Stimulated activated CD8-positive, alpha-beta memory T cell treated with anti-CD3 and anti-CD28 coated beads, Interleukin-15, amount 100 ng/mL, for 48 hours (primary cell): ENCODE data around the gene SRRM4.
"Not testable (repeated sequence)": the region's sequence is repeated elsewhere in the genome, so short reads cannot be mapped to it uniquely, and the experiment has no call there.

Experiments used
- DNase-seq, 2 donors: peaks; one replicate each; pipeline ENCODE4 v3.0.0-alpha.2; 2020; ENCODE audit warnings: low read depth in 2 of 2

Gene SRRM4

DNA sequence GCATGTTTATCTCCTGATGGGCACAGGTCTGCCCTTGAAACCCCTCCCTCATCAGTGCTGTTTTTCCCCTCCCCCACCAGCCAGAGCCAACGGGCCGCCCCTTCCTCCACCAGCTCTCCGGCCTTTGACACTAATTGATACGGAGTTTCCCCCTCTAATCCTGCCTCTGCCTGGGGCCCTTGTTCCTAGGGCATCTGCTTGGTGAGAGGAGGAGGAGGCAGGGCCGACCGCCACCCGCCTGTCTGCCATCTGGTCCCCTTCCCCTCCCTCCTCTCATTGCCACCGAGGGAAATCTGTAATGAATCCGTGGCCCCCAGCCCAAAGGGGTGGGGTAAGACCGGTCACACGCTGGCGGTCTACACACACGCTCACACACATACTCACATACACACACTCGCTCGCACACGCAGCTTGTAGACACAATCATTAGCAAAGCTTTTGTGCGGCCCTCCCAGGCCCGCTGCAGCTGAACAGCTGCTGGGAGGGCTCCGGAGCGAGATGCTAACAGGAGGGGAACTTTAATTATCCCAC lies 27.4 kb downstream of the SRRM4 start:
- no peak for DNase-seq

DNA sequence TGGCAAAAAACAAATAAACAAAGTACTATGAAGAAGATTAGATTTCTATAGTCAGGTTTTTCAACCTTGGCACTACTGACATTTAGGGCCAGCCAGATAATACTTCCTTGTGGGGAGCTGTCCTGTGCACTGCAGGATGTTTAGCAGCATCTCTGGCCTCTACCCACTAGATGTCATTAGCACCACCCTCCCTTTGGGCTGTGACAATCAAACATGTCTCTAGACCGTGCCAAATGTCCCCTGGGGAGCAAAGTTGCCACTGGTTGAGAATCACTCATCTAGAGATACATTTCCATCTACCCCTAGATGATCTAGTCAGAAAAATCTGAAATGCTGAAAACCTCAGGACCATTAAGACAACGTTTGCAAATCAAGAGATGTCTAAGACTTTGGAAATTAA lies 29.9 kb downstream of the SRRM4 start:
- DNase-seq = no peak

DNA sequence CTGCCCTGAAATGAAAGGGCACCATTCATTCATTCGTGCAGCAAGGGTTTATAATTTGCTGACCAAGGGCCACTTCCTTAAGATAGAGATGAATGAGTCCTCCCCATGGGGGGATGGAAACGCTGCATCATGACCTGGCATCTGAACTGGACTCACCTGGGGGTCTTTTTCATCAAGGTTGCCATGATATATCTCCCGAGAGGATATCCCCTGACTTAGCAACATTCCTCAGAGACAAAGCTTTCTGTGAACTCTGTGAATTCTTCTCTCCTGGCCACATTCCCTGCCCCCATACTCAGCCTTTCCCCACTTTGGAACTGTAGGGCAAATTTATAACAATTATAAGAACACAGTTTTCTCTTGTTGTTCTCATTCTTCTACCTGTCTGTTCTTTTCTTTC lies 30.8 kb downstream of the SRRM4 start:
- no peak for DNase-seq

DNA sequence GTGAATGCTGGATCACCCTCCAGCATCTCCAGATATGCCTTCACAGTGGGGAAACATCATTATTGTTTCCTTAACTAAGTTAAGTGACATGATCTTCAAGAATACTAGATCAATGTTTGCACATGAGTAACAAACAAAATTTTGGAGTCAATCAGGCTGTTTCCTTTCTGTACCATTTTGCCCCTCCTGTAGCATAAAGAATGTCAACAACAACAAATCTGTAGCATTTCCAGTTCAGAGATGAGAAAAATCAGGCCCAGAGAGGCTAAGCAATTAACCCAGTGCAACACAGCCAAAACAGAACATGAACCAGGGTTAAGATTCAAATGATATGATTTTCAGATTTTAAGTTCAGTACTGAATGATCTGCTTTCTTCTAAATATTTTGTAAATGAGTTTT lies 31.7 kb downstream of the SRRM4 start:
- DNase-seq = no peak

DNA sequence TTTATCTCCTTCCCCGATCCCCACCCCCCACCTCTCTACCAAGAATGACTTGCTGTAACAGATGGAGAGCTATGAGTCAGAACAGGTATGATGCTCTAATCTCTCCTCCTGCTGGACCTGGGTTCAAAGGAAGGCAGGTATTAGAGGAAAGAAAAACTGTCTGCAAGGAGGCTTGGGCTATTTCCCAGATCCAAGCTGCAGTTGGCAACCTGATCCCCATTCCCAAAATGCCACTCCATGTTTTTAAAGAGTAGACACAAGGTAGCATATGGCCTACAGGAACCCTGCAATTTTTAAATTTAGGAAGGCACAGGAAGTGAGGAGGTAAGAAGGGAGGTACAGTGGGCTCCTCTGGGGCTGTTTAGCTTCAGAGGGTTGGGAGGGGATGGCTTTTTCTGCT lies 33.0 kb downstream of the SRRM4 start:
- DNase-seq = no peak

DNA sequence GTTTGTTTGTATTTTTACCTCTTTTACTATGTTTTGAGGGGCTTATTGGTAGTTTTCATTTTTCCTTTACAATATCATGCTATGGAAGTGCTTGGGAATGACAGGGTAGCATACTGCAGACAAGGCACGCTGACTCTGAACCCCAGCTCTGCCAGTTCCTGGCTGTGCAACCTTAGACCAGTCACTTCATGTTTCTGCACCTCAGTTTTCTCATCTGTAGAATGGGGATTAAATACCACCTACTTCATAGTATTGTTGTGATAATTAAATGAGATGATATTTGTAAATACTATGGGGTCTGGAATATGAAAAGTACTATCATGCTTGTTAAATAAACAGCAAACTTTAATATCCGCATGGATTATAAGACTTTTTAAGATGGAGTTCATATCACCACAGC lies 35.4 kb downstream of the SRRM4 start:
- no peak for DNase-seq

DNA sequence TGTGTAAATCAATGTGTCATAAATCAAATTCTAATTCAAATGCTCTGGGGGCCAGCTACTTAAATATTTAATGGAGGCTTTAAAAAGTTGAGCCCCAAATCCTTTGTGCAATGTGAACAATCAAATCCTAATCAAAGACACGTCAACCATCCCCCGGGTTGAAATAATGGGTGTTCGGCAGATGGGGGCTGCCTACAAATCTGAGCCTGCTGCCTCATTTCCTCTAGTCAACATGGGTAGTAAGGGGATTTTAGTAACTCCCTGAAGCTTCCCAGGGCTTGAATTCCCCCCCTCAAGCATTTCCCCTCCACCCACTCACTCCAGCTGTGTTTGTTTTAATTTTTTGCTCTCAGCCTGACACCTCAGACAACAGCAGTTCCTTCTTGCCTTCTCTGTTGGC lies 37.8 kb downstream of the SRRM4 start:
- no peak for DNase-seq

DNA sequence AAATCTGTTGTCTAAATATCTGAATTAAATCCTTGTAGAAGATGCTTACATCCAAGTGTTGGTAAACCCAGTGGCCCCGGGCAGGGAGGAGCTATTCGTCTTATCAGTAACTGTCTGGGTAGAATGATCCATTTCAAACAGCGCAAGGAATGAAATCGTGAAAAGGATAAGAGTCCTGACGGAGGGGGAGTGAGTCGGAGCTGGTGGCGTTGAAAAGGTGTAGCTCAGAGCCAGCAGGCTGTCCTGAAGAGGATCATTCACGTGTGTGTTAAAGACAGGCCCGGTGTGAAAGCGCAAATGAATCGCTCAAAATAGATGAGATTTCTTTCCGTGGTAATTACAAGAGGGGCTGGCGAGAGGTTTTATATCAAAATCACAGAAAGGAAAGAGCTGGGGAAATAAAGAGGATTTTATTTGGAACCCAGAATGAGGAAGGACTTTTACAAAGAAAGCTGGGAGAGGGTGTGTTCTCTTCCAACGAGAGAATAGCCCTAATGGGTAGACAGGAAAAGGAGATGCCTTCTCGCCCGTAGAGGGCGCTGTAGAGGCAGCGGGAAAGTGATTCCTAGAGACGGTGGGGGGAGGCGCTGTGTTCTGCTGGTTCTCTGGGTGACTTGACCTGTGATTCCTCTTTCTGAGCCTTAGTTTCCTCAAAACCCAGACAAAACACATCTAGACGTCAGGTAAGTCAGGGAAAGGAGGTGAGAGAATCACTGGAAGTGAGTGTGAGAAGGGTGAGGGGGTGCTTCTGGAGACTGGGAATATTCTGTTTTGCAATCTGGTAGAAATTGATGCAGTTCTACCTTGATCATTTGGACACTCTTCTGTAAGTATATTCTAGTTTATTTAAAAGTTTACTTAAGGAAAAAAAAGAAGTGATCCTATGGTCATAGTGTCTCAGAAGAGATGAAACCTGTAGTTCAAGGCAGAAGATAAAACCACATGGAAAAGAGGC lies 39.3 kb downstream of the SRRM4 start:
- no peak for DNase-seq

DNA sequence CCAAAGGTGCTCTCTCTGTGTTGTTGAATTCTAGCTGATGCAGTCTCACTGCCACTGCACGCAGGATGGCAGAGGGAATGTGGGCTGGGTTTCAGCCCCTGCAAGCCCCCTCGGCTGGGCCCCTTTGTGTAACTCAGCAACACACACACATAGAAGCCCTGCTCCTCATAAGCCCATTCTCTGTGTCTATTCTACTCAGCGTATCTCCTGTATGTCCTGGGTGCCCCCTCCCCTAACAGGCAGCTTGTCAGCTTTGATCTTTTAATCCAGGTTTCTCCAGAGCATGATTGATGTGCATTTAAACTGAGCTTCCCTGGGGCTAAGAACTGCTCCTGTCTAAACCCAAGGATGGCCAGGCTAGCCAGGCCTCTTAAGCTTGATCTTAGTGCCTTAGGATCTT lies 43.0 kb downstream of the SRRM4 start:
- no peak for DNase-seq

DNA sequence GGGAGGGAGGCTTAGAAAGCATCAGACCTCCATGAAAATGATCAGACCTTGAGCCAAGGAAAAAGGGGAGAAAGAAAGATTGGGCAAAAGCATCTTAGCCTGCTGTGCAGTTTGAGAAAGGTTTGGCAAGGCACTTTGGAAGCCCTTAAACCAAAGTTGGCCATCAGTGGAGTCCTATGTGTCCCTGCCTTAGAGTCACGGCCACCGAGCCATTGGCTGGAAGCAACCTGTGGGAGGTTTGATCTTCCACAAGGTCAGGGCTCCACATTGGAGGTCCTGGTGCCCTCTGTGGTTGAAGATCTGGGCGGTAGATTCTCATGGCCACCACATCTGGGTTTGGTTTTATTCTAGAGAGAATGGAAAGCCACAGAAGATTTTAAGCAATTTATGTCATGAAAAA lies 44.4 kb downstream of the SRRM4 start:
- no peak for DNase-seq

DNA sequence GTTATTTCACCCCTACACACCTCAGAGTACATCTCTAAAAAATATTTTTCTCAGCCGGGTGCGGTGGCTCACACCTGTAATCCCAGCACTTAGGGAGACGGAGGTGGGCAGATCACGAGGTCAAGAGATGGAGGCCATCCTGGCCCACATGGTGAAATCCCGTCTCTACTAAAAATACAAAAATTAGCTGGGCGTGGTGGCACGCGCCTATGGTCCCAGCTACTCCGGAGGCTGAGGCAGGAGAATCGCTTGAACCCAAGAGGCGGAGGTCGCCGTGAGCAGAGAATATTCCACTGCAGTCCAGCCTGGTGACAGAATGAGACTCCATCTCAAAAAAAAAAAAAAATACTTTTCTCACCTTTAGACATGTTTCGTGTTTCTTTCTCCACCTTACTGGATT lies 52.0 kb downstream of the SRRM4 start:
- DNase-seq = not testable (repeated sequence)

DNA sequence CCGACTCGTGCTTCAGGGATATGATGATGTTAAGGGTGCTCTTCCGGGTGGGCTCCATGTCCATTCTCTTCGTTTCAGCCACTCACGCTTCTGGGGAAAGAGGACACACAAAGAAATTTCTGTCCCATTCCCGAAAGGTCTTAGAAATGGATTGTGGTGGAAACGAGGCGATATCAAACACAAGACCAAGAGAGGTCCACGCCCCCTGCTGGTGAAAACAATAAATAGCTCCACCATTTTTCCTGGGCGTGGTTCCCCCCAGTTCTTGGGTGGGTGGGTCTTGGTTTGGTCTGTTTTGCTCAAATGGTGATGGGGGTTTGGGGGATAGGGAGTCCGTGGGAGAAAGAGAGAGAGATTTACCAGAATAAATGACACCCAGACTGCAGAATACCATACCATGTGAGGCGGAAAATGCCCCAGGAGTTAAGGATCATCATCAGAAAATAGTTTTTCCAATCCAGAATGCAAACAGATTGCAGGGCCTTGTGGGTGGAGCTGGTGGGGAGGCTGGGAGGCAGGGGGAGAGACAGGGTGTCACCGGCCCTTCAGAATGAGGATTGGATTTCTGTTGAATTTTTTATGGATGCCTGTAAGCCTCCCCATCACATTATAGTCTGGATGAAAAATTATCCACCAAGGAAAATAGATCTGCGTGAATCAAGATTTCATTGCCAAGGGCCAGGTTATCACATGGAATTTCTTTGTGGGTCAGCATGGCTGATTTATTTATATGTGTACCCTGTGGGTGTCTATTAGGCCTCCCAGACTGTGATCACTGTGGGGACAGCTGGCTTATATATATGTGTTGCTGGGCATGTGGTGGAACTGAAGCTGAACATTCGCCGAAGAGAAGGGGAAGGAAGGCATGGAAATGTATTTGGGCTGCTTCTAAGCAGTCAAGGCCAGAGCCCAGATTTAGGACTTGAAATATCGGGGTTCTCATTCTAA lies 55.8 kb downstream of the SRRM4 start:
- no peak for DNase-seq

DNA sequence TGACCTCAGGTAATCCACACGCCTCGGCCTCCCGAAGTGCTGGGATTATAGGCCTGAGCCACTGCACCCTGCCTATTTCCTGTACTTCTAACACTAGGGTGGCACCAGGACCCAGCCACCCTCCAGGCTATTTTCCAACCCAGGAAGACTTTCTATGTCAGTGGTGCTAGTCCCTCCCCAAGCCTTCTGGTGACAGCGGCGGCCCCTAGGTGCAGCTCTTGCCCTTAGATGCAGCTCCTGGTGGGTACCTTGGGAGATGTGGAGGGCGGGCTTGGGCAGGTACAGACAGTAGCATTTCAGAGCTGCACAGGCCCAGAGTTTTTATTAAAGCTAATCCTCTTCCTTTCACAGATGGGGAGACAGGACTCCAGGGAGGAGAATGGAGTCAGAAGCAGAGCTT lies 62.8 kb downstream of the SRRM4 start:
- DNase-seq = no peak

DNA sequence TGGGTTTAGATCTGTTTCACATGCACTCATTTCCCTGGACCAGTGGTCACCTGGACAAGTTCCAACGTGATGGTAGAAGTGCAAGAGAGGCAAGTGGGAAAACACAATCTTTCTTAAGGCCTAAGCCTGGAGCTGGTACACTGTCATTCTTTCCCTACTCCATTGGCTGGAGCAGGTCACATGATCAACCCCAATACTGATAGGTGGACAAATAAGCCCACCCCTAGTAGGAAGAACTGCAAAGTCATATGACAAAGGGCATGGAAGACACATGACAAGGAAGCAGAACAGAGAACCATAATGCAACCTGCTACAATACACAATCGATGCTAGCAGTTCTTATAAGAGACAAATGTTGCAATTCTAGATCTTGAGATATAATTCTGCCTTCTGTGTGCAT lies 66.3 kb downstream of the SRRM4 start:
- no peak for DNase-seq

DNA sequence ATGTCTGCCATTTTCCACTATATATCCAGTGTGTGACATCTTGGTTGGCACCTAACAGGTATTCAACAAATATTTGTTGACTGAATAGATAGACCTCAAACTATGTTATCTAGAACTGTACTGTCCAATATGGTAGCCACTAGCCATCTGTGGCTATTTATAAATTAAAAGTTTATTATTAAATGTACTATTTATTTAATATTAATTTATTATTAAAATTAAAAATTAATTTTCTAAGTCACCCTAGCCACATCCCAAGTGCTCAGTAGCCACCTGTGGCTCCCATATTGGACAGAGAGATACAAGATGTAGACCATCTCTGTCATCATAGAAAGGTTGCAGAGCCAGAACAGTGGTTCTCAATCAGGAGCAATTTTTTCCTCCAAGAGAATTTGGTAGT lies 69.3 kb downstream of the SRRM4 start:
- no peak for DNase-seq

DNA sequence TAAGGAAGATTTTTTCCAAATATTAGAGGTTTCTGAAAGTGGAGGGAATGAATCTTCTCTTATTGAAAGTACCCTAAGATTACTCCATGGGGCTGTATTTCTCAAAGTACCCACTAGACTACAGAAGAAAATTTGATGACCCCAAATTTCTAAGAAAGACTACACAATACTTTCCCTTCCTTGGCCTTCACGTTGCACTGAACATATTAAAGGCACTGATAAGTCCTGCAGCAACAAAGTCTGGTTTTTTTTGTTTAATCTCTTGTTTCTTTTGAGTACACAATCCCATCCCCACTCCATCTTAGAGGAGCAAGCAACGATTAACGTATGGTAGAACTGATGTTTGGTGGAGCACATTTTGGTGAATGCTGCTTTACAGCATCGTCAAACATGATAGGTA lies 70.1 kb downstream of the SRRM4 start:
- DNase-seq = no peak

DNA sequence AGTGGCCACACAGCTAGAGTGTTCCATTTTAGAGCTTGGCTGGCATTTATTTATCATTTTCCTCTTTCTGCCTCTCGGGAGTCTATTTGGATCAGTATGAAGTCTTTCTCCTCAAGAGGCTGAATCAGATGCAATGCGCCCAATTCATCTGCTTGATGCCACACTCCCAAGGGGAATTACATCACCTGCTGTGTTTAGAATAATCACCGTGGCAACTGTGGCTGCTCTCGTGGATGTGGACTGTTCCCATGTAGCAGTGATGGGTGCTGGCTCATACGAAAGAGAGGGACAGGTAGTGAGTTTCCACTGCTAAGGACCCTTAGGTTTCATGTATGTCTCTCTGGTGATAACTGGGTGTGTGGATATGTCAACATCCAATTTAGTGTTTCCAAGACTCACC lies 70.7 kb downstream of the SRRM4 start:
- DNase-seq = no peak

DNA sequence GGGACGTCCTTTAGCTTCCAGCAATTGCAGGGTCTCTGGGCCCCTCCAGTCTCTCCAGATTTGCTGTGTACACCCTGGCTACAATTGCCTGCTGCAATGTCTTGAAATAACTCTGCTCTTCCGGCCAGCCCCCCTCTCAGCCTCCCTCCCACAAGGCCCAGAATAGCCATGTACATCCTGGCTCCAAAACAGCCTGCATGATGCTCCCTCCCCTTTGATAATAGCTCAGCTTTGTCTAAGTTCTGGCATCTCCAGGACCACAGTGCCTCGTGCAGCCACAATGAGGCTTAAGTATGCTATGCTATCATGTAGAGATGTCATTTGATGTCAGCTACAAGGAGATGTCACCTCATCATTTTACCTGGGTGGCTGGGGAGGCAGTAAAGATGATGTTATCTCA lies 74.6 kb downstream of the SRRM4 start:
- DNase-seq = no peak

DNA sequence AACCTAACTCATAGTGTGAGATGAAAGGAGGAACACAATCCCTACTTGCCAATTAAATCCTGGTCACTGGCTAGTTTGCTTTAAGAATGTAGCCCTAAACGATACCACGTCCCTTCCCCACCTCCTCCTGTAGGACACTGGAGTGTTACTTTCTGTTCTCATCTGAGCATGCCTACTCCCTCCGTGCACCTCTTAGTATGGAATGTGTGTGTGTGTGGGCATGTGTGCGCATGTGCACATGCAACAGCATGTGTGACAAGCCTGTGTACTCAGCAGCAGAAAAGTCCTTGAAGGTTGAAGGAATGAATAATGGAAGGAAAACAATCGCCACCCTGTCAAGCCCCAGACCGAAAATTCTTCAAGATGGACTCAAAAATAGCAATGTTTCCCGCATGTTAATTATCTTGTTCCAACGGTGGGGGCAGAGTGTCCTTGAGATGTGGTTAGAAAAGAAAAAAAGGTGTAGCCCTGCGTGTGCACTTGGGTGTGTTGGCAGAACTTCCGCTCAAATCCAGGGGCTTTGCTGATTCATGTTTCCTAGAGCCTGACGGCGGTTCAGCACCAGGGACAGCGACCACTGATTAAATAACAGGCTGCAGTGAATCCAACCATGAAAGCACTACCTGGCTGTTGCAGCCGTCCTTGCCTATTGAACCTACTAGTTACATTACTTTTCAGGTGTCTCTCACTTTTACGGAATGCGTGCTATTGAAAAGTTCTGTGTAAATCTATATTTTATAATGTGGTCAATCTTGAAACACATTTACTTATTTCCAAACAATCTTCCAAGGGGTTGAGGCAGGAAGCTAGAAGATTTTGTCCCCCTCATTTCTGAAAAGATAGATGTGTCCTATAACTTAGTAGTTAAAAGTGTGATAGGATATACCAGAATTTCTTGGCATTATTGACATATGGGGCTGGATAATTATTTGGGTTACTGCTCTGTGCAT lies 79.8 kb downstream of the SRRM4 start:
- no peak for DNase-seq

DNA sequence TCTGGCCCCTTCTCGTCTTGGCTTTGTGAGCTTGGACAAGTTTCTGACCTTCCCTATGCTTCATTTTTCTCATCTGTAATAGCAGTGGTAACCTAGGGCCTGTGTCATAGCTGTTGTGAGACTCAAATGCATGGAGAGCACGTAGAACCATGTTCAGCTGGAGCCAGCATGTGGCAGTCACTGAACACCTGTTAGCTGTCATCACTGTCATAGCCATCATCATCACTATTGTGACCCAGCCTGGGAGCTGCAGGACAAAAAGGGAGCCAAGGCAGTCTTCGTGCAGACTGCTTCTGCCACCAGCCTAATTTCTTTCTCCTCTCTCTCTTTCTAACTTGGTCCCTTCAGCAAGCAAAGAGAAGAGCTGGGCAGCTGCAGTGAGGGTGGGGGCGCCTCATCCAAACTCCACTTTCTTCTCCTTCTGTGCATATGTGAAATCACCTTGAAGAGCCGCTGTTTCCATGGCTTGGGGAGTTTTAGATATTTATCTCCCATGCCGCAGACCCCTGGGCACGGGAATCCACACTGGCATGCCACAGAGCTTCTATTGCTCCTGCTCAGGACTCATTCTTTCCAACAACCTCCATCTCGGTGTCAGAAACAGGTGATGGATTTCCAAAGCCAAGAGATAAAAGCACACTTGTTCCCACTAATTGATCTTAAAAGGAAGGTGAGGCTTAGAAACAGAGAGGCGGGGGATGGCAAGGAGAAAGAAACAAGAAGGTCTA lies 87.0 kb downstream of the SRRM4 start:
- no peak for DNase-seq
